GM21360 (cell line): Measurements from ENCODE around the gene KRT85.

Experiments used
- ATAC-seq: cut with Tn5 transposase; IDR thresholded peaks from one replicate; pipeline ENCODE4 v1.9.1; 2021; ENCODE audit warnings: mild to moderate bottlenecking, moderate library complexity; ENCODE audit not compliant: unreplicated experiment

KRT85 gene

GRCh38 chr12:52369211-52369610 is 1.9 kb upstream of the KRT85 start:
- ATAC-seq = no peak

GRCh38 chr12:52368508-52368907 is 1.2 kb upstream of the KRT85 start:
- no peak for ATAC-seq

- no peak for ATAC-seq
Measured at GRCh38 chr12:52367876-52368275, 595 bp upstream of the KRT85 start.

GRCh38 chr12:52364901-52365489 is 2.3 kb downstream of the KRT85 start:
- no peak for ATAC-seq

- no peak for ATAC-seq
Measured at GRCh38 chr12:52364061-52364460, 3.2 kb downstream of the KRT85 start.

GRCh38 chr12:52363111-52363679 is 4.1 kb downstream of the KRT85 start:
- ATAC-seq = no peak

GRCh38 chr12:52362118-52362726 is 5.1 kb downstream of the KRT85 start:
- no peak for ATAC-seq

GRCh38 chr12:52361553-52361952 is 5.7 kb downstream of the KRT85 start:
- ATAC-seq = no peak

- ATAC-seq = no peak
Measured at GRCh38 chr12:52360663-52361271, 6.5 kb downstream of the KRT85 start.

- ATAC-seq = no peak
Measured at GRCh38 chr12:52360106-52360662, 7.1 kb downstream of the KRT85 start.

GRCh38 chr12:52359621-52360061 is 7.6 kb downstream of the KRT85 start:
- no peak for ATAC-seq

GRCh38 chr12:52358575-52359350 is 8.5 kb downstream of the KRT85 start:
- peak; percentile 75 for ATAC-seq

GRCh38 chr12:52356762-52357580 is 10.3 kb downstream of the KRT85 start:
- no peak for ATAC-seq

- ATAC-seq = no peak
Measured at GRCh38 chr12:52356031-52356761, 11.1 kb downstream of the KRT85 start.

- ATAC-seq = no peak
Measured at GRCh38 chr12:52355176-52355575, 12.1 kb downstream of the KRT85 start.

- no peak for ATAC-seq
Measured at GRCh38 chr12:52354200-52354599, 13.1 kb downstream of the KRT85 start.

GRCh38 chr12:52353766-52354165 is 13.5 kb downstream of the KRT85 start:
- no peak for ATAC-seq

GRCh38 chr12:52352951-52353350 is 14.3 kb downstream of the KRT85 start:
- no peak for ATAC-seq

- ATAC-seq = no peak
Measured at GRCh38 chr12:52351196-52352059, 15.9 kb downstream of the KRT85 start.
